HG03045 (cell line): ENCODE results near the gene C21orf91.
A peak's percentile ranks its signal among the peaks of the same experiment; 100 is the strongest.
"Not testable (repeated sequence)": the region's sequence is repeated elsewhere in the genome, so short reads cannot be mapped to it uniquely, and the experiment has no call there.

Experiments used
- ATAC-seq: cut with Tn5 transposase; IDR thresholded peaks from one replicate; pipeline ENCODE4 v1.9.1; 2021; ENCODE audit warnings: mild to moderate bottlenecking, moderate library complexity; ENCODE audit not compliant: unreplicated experiment

The C21orf91 gene

GRCh38 chr21:17780539-17780938, 38.6 kb downstream of the C21orf91 start:
- ATAC-seq: peak; percentile 31

DNA sequence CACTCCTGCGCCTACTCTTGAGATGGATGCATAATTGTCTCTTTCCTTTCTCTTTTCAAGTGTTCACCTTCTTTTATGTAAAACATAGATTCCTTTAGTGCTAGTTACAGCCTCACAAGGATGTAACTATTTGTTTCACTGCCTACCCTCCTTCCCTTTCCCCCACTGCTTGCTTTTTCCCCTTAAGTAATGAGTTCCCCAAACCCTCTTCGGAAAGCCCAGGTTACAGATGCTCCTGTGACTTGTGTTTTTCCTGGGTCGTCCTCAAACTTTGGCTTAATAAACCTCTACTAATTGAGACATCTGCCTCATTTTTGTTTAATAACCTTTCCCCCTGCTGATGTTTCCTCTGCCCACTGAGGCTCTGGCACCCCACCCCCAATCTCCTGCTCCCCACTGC, 39.2 kb downstream of the C21orf91 start:
- no peak for ATAC-seq

DNA sequence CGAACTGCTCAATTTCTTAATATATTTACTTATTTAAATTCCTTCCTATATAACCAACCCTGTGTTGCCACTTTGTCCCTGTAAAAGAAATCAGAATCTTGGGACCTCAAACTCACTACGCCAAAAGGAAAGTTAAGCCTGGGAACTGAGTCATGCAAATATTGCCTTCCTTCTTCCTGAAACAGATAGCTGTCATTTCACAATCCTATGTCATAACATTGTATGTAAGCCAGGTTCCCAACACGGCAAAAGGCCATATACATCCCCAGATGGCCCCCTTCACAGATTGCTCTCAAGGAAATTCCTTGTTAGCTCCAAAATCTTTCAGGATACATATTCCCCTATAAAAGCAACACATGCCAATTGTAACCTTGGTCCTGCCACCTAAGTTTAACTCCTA, 39.7 kb downstream of the C21orf91 start:
- no peak for ATAC-seq

GRCh38 chr21:17777072-17777765, 41.9 kb downstream of the C21orf91 start:
- no peak for ATAC-seq

GRCh38 chr21:17775431-17776126, 43.6 kb downstream of the C21orf91 start:
- peak; percentile 68 for ATAC-seq

DNA sequence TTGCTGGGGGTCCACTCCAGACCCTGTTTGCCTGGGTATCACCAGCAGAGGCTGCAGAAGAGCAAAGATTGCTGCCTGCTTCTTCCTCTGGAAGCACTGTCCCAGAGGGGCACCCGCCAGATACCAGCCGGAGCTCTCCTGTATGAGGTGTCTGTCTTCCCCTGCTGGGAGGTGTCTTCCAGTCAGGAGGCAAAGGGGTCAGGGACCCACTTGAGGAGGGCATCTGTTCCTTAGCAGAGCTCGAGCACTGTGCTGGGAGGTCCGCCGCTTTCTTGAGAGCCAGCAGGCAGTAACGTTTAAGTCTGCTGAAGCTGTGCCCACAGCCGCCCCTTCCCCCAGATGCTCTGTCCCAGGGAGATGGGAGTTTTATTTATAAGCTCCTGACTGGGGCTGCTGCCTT, 44.1 kb downstream of the C21orf91 start:
- ATAC-seq: not testable (repeated sequence)

DNA sequence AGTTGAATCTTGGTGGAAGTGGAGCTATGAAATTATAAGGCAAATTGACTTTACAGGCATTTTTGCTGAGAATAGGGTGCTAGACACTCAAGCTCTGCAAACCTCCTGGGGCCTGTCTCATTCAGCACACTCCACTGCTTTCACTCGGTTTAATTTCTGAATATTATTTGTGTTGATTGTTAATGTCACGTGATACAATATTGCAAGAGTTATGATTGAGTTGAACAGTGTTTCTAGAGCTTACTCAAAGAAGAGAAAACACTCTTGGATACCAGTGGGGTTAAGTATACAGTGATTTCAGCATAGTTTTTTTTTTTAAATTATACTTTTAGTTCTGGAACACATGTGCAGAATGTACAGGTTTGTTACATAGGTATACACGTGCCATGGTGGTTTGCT, 49.7 kb downstream of the C21orf91 start:
- ATAC-seq: no peak

- ATAC-seq: no peak
These were observed 50.2 kb downstream of the C21orf91 start for GRCh38 chr21:17768840-17769446.

GRCh38 chr21:17765207-17765606, 53.9 kb downstream of the C21orf91 start:
- ATAC-seq: no peak

DNA sequence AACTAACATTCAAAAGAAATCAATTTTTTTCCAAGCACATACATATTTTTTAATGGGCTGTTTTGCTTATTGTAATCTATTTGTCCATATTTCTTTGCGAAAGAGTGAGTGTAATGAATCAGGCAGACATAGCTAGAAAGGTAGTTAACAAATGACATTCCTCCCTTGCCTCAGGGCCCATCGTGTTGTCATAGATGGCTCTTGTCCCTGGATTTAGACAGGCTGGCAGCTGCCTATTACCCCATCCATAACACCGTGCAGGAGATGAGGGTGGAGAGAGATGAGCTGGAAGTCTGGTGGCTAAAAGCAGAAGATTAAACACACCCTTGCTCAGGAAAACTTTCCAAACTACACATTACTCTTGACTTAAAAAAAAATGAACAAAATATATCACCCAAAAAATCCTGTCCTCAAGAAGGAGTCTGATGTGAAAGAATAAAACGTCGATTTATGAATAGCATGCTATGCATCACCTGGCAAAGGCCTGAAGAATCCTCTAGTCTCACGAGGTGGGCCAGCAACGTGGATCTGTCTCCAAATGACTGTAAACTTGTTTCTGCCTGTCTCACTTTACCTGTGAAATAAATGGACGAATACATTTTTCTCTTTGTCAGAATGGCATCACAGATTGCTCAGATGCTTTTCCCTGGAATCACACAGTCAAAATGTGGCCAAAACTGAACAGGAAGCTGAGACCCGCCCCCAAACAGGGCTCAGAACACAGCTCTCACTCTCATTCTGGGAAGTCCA, 55.7 kb downstream of the C21orf91 start:
- ATAC-seq: no peak

DNA sequence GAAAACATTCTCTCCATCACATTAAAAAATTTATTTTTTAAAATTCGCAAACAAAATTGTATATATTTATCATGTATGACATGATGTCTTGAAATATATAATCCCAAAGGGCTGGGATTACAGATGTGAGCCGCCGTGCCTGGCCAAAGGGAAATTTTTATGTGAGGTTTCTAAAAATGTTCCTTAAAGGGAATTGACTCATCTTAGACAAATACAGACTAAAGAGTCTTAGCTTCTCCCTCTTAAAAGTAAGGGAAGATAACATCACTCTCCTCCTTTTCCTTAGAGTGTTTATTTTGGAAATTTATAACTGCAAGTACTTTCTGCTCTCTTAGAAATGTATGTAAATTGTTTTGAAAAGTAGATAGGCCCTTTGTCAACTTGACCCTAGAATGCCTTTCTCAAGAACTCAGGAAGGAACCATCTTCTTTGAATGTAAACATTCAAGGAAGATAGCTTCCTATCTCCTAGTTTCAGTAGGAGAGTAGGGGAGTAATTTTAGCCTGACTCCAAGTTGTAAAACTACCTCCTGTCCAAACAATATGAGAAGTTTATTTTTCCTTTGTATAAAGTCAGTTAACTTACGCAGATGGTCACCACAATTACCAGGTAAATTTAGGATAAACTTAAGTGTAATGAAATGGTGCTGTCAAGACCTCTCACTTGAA, 59.5 kb downstream of the C21orf91 start:
- no peak for ATAC-seq

DNA sequence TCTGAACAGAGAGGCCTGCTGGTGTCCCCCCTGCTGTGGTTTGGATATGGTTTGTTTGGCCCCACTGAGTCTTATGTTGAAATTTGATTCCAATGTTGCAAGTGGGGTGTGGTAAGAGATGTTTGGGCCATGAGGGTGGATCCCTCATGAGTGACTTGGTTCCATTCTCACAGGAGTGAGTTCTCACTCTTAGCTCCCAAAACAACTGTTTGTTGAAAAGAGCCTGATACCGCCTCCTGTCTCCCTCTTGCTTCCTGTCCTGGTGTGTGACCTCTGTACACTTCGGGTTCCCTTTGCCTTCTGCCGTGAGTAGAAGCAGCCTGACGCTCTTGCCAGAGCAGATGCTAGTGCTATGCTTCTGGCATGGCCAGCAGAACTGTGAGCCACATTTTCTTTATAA, 60.5 kb downstream of the C21orf91 start:
- no peak for ATAC-seq

- no peak for ATAC-seq
These were observed 61.5 kb downstream of the C21orf91 start for GRCh38 chr21:17757671-17758070.

GRCh38 chr21:17753736-17754135, 65.4 kb downstream of the C21orf91 start:
- ATAC-seq: no peak

DNA sequence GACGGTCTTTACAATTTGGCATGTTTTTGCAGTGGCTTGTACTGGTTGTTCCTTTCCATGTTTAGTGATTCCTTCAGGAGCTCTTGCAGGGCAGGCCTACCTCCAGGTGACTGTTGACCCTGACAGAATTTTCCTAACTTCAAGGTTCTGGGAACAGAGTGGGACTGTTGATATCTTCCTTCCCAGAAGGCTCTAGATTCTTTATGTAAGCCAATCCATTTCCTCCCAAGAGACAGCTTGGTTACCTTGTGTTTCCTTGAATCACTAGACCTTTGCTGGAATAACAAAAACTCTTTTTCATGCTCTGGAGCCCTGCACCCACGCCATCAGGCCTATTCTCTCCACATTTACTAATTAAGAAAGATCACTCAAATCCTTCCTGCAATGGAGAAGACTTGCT, 67.0 kb downstream of the C21orf91 start:
- no peak for ATAC-seq

GRCh38 chr21:17746920-17747319, 72.2 kb downstream of the C21orf91 start:
- no peak for ATAC-seq

DNA sequence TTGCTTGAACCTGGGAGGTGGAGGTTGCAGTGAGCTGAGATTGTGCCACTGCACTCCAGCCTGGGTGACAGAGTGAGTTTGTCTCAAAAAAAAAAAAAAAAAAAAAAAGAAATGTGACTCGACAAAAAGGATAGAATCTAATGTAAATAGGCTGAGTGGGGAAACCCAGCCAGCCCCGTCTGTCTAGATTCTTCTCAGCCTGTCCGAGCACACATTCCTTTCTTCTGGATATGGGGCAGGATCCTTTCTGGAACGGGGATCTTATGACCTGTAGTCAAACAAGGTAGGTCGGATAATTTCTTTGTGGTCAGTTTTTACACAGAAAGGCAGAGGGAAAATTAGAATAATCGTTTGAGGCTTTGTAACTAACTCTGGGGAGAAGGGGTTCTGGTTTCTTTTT, 74.1 kb downstream of the C21orf91 start:
- ATAC-seq: no peak

DNA sequence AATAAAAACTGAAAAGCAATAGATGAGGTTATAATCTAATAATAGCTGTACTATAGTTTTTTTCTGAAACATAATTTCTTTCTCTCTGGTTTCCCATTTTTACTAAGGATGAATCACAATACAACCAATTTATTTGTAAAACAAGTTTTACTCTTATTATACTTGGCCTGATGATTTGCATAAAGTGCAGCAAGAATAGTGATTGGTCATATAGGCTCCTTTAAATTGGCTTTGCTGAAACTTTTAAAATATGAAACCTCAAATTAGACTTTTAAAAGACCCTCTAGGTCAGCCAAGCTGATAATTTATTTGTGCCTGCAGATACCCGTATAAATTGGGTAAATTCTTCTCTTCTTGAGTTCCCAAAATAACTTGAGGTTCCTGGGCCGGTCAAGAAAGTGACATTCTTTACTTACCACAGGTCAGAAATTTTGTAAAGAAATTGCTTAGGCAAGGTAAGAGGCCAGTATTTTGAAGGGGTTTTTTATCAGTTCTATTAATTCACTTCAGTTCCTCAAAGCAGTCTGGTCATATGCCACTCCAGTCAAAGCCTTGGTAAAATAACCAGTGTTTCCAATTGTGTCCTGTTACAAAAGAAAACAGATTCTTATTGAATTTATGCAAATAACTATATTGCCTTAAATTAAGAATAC, 76.1 kb downstream of the C21orf91 start:
- no peak for ATAC-seq

- ATAC-seq: no peak
These were observed 77.0 kb downstream of the C21orf91 start for GRCh38 chr21:17742181-17742580.
